ENCODE results near the gene GPER1. TPM values are rescaled to one million over a fixed set of nuclear protein-coding genes. Genes with fewer than 3 reads are reported as not detected.

GPER1 gene
- total RNA-seq, 1 donor from 2014 or later: 1.2 TPM

DNA sequence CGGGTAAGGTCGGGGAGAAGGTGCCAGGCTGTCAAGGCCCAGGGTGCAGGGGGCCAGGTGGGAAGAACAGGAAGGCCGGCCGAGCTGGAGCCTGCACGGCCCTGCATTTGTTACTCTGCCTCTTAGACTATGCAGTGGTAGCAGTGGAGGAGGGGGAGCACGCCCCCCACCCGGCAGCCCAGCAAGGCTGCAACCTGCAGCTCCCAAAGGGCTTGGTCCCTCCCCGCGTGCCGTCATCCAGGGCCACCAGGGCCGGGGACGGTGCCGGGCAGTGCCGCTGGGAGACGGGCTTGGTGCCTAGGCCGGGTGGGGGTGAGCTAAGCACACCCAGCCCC, 7.0 kb upstream of the GPER1 start:
- Histone ChIP-seq H3K4me2 (no peak overlapping the region), H3K79me2 (ENCODE audit: low read depth) (peaks cover 1% of the 10 kb centered on the region), H3K36me3 (no peaks in the 10 kb centered on the region), H4K20me1 (ENCODE audit: low read depth) (peaks cover 22% of the 10 kb centered on the region), H3K4me1 (no peaks in the 10 kb centered on the region), H3K27me3 (no peaks in the 10 kb centered on the region), H3K27ac (no peak overlapping the region), H3K9me3 (ENCODE audit: low read depth) (no peaks in the 10 kb centered on the region), H3F3A (ENCODE audit: low read depth) (no peaks in the 10 kb centered on the region), H3K9ac (no peak overlapping the region), H2AFZ (replicated peaks) (no peak overlapping the region), H3K4me3 (no peak overlapping the region)
- H3K27me3 Mint-ChIP-seq (ENCODE audit: insufficient read depth, low read depth): peaks cover 3% of the 10 kb centered on the region
- no peak overlapping the region for H3K4me3 Mint-ChIP-seq
- H3K36me3 Mint-ChIP-seq: peaks cover 2% of the 10 kb centered on the region
- no peaks in the 10 kb centered on the region for H3K9me3 Mint-ChIP-seq
- no peak for DNase-seq (ENCODE audit: low spot score)
- TF ChIP-seq, protein P1, sequence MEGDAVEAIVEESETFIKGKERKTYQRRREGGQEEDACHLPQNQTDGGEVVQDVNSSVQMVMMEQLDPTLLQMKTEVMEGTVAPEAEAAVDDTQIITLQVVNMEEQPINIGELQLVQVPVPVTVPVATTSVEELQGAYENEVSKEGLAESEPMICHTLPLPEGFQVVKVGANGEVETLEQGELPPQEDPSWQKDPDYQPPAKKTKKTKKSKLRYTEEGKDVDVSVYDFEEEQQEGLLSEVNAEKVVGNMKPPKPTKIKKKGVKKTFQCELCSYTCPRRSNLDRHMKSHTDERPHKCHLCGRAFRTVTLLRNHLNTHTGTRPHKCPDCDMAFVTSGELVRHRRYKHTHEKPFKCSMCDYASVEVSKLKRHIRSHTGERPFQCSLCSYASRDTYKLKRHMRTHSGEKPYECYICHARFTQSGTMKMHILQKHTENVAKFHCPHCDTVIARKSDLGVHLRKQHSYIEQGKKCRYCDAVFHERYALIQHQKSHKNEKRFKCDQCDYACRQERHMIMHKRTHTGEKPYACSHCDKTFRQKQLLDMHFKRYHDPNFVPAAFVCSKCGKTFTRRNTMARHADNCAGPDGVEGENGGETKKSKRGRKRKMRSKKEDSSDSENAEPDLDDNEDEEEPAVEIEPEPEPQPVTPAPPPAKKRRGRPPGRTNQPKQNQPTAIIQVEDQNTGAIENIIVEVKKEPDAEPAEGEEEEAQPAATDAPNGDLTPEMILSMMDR (IDR thresholded peaks at IDR 0.05): no peak
- peaks cover 40% of the 10 kb centered on the region for H3K4me1 Mint-ChIP-seq
- H3K27ac Mint-ChIP-seq: peak overlapping the region; percentile 95

DNA sequence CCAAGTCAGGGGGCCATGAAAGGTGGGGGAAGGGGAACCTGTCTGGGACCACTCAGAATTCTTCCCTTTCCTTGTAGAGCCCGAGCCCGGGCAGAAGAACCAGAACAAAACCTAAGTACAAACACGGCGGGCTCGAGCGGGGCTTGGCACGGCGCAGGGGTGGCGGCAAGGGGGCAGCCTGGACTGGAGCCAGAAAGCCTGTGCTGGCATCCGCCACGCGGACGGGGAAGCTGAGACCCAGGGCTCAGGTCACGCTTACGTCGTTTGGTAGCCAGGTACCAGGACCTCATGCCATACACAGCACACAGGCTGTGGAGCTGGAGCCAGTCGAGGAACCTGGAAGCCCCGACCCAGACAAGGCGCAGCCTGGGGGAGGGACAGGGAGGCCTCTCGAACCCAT, 6.6 kb upstream of the GPER1 start:
- TF ChIP-seq EZH2phosphoT487 (IDR thresholded peaks at IDR 0.05): no peak
- no peak for TF ChIP-seq EZH2 (IDR thresholded peaks at IDR 0.05)
- TF ChIP-seq, protein P1 (IDR thresholded peaks at IDR 0.05): no peak
- no peak for DNase-seq (ENCODE audit: low spot score)
- H3K27me3 Mint-ChIP-seq (ENCODE audit: insufficient read depth, low read depth): peaks cover 3% of the 10 kb centered on the region
- no peaks in the 10 kb centered on the region for H3F3A ChIP-seq (ENCODE audit: low read depth)
- H3K4me1 ChIP-seq: peaks cover under 1% of the 10 kb centered on the region
- H2AFZ ChIP-seq (replicated peaks): no peak overlapping the region
- no peak overlapping the region for H3K4me2 ChIP-seq
- no peaks in the 10 kb centered on the region for H3K27me3 ChIP-seq
- H4K20me1 ChIP-seq (ENCODE audit: low read depth): peaks cover 22% of the 10 kb centered on the region
- no peak overlapping the region for H3K9ac ChIP-seq
- no peak overlapping the region for H3K4me3 Mint-ChIP-seq
- H3K9me3 ChIP-seq (ENCODE audit: low read depth): no peaks in the 10 kb centered on the region
- no peaks in the 10 kb centered on the region for H3K9me3 Mint-ChIP-seq
- peaks cover 6% of the 10 kb centered on the region for H3K79me2 ChIP-seq (ENCODE audit: low read depth)
- H3K36me3 Mint-ChIP-seq: peaks cover 2% of the 10 kb centered on the region
- peaks cover 44% of the 10 kb centered on the region for H3K4me1 Mint-ChIP-seq
- no peaks in the 10 kb centered on the region for H3K36me3 ChIP-seq
- H3K27ac ChIP-seq: no peak overlapping the region
- H3K27ac Mint-ChIP-seq: no peak overlapping the region
- no peak overlapping the region for H3K4me3 ChIP-seq

DNA sequence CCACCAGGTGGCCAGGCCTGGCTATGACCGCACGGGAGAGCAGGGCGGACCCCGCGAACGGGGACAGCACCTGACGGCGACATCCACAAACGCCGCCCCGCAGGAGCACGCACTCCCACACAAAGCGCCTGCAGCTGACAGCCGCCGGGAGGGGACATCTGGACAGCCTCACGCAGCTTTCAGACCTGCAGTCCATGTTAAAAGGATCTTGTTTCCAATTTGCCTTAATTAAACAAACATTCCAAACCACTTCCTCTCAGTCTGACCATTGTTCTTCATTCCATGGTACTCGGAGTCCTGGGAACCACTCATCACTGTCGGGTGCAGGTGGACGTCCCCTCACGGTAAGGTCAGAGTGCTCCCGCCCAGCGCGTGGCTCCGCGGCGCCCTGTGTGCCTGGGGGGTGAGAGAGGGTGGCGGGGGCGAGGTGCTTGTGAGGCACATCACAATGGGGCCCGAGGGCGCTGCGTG, 5.9 kb upstream of the GPER1 start:
- Mint-ChIP-seq H3K4me1 (peaks cover 45% of the 10 kb centered on the region), H3K27me3 (ENCODE audit: insufficient read depth, low read depth) (peaks cover 3% of the 10 kb centered on the region), H3K36me3 (peaks cover 2% of the 10 kb centered on the region), H3K27ac (peak overlapping the region; percentile 92), H3K9me3 (no peaks in the 10 kb centered on the region), H3K4me3 (no peak overlapping the region)
- TF ChIP-seq EZH2 (IDR thresholded peaks at IDR 0.05) (no peak), EZH2phosphoT487 (IDR thresholded peaks at IDR 0.05) (no peak)
- TF ChIP-seq, protein P1 (IDR thresholded peaks at IDR 0.05): no peak
- peaks cover 3% of the 10 kb centered on the region for H3K4me1 ChIP-seq
- H3F3A ChIP-seq (ENCODE audit: low read depth): no peaks in the 10 kb centered on the region
- no peak overlapping the region for H3K9ac ChIP-seq
- H3K79me2 ChIP-seq (ENCODE audit: low read depth): peaks cover 9% of the 10 kb centered on the region
- H3K9me3 ChIP-seq (ENCODE audit: low read depth): no peaks in the 10 kb centered on the region
- no peak for DNase-seq (ENCODE audit: low spot score)
- H3K36me3 ChIP-seq: no peaks in the 10 kb centered on the region
- no peak overlapping the region for H3K27ac ChIP-seq
- no peak overlapping the region for H3K4me3 ChIP-seq
- H3K27me3 ChIP-seq: no peaks in the 10 kb centered on the region
- no peak overlapping the region for H3K4me2 ChIP-seq
- H4K20me1 ChIP-seq (ENCODE audit: low read depth): peaks cover 22% of the 10 kb centered on the region
- no peak overlapping the region for H2AFZ ChIP-seq (replicated peaks)
